NB4 (cell line): ENCODE measurements around the gene VPS8.

Experiments
- DNase-seq: peaks from one replicate; pipeline ENCODE4 v3.0.0; 2010; ENCODE audit warnings: low read depth
- H3K4me3 ChIP-seq: one replicate; pipeline ENCODE4 v1.5.1; 2011; ENCODE audit warnings: mild to moderate bottlenecking, low read depth, low read length, moderate library complexity
- CTCF ChIP-seq: IDR thresholded peaks from one replicate; pipeline ENCODE4 v1.5.1; 2012; ENCODE audit warnings: low read depth, low read length
- MYC ChIP-seq: IDR thresholded peaks from 2 replicates; pipeline ENCODE4 v1.6.1; 2011; ENCODE audit warnings: low read depth, low read length
- POLR2A ChIP-seq: IDR thresholded peaks from 2 replicates; pipeline ENCODE4 v1.6.1; 2011; ENCODE audit warnings: mild to moderate bottlenecking; ENCODE audit not compliant: insufficient read length; ENCODE audit errors: extremely low read depth
- TF ChIP-seq, protein P1 (sequence below): IDR thresholded peaks from 2 replicates; pipeline ENCODE4 v1.6.1; 2011; ENCODE audit warnings: low read depth, low read length

The VPS8 gene

DNA sequence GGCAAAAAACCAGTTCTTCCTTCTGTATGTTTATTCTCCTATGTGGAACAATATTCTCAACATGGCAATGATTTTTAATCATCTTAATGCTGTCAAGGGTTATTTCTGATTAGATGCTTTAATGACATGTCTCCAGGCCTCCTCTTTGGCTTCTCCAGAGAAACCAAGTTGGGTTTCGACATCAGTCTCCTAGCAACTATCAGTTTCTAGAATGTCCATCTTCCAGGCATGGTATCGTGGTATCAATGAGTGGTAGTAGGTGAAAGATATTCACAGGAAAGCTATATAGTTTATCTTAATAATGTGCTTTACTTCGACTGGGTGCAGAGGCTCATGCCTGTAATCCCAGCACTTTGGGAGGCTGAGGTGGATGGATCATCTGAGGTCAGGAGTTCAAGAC is 212.4 kb downstream of the VPS8 start:
- DNase-seq = peak; percentile 4
- no peak overlapping the region for H3K4me3 ChIP-seq
- no peak for TF ChIP-seq CTCF
- no peak for TF ChIP-seq MYC
- no peak for TF ChIP-seq POLR2A
- TF ChIP-seq, protein P1, sequence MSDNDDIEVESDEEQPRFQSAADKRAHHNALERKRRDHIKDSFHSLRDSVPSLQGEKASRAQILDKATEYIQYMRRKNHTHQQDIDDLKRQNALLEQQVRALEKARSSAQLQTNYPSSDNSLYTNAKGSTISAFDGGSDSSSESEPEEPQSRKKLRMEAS = no peak

- H3K4me3 ChIP-seq = no peak overlapping the region
- TF ChIP-seq MYC (no peak), POLR2A (no peak), CTCF (no peak)
- TF ChIP-seq, protein P1 = no peak
- no peak for DNase-seq
These were observed 213.0 kb downstream of the VPS8 start for GRCh38 chr3:185024966-185025365.

DNA sequence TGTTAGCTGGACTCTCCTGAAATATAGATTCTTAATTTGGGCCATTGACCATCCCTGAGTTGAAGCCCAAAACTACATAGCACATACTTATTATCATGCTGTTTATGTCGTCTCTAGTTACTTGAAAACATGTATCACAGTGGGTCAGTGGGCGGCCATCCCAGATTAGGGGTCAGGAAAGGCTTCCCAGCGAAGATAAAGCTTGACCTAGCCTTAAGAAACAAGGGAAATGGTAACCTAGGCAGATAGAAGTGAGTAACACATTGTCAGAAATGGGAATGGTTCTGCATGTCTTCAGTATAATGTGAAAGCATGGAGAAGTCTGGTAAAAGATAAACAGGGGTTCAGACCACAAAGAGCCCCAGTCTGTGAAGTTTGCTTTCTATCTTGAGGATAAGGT is 216.2 kb downstream of the VPS8 start:
- TF ChIP-seq, protein P1 = no peak
- no peak for TF ChIP-seq MYC
- TF ChIP-seq CTCF = no peak
- no peak for TF ChIP-seq POLR2A
- no peak overlapping the region for H3K4me3 ChIP-seq
- DNase-seq = no peak

- no peak overlapping the region for H3K4me3 ChIP-seq
- TF ChIP-seq POLR2A (no peak), CTCF (no peak), MYC (no peak)
- TF ChIP-seq, protein P1 = no peak
- no peak for DNase-seq
These were observed 217.1 kb downstream of the VPS8 start for GRCh38 chr3:185029086-185029485.

- TF ChIP-seq, protein P1 = no peak
- TF ChIP-seq POLR2A = no peak
- TF ChIP-seq MYC = no peak
- TF ChIP-seq CTCF = no peak
- H3K4me3 ChIP-seq = no peak overlapping the region
- no peak for DNase-seq
These were observed 218.4 kb downstream of the VPS8 start for GRCh38 chr3:185030399-185030798.

DNA sequence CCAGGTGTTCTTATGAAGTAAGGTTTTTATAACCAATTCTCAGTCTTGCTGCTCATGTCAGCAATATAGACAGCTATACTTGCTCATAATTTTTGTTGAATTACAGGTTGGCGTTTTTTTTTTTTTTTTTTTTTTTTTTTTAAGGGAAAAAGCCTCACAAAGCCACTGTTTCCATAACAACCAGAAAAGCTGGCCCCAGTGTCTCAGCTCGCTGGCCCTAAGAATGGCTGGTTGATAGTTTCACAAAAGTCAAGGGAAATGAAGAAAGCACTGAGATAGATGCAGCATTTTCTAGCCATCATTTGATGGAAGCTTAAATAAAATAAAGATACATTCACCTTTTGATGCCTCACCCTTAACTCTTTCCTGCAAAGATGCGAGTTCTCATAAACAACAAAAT is 219.0 kb downstream of the VPS8 start:
- TF ChIP-seq MYC (no peak), CTCF (no peak), POLR2A (no peak)
- TF ChIP-seq, protein P1 = no peak
- no peak for DNase-seq
- no peak overlapping the region for H3K4me3 ChIP-seq
